GM21528 (cell line): ENCODE data around the gene AFF3.

ENCODE experiments used
- ATAC-seq: cut with Tn5 transposase; IDR thresholded peaks from one replicate; pipeline ENCODE4 v1.9.1; 2021; ENCODE audit warnings: mild to moderate bottlenecking, moderate library complexity; ENCODE audit not compliant: unreplicated experiment, low FRiP score

Gene AFF3

GRCh38 chr2:99734236-99734635 lies 408.2 kb downstream of the AFF3 start:
- no peak for ATAC-seq

GRCh38 chr2:99729104-99730025 lies 413.0 kb downstream of the AFF3 start:
- no peak for ATAC-seq

GRCh38 chr2:99728166-99728565 lies 414.2 kb downstream of the AFF3 start:
- ATAC-seq = no peak

GRCh38 chr2:99727199-99727598 lies 415.2 kb downstream of the AFF3 start:
- no peak for ATAC-seq

GRCh38 chr2:99726691-99727090 lies 415.7 kb downstream of the AFF3 start:
- no peak for ATAC-seq

- ATAC-seq = no peak
Measured at GRCh38 chr2:99725820-99726219, 416.6 kb downstream of the AFF3 start.

GRCh38 chr2:99722476-99722875 lies 419.9 kb downstream of the AFF3 start:
- no peak for ATAC-seq

GRCh38 chr2:99719102-99719501 lies 423.3 kb downstream of the AFF3 start:
- no peak for ATAC-seq

GRCh38 chr2:99715956-99716355 lies 426.4 kb downstream of the AFF3 start:
- no peak for ATAC-seq

GRCh38 chr2:99714349-99714748 lies 428.0 kb downstream of the AFF3 start:
- ATAC-seq = no peak

GRCh38 chr2:99711144-99711543 lies 431.2 kb downstream of the AFF3 start:
- no peak for ATAC-seq

- ATAC-seq = no peak
Measured at GRCh38 chr2:99710721-99711120, 431.7 kb downstream of the AFF3 start.

GRCh38 chr2:99709229-99709628 lies 433.2 kb downstream of the AFF3 start:
- ATAC-seq = no peak

GRCh38 chr2:99708231-99708630 lies 434.2 kb downstream of the AFF3 start:
- ATAC-seq = no peak

GRCh38 chr2:99707592-99707991 lies 434.8 kb downstream of the AFF3 start:
- no peak for ATAC-seq

GRCh38 chr2:99706735-99707134 lies 435.7 kb downstream of the AFF3 start:
- no peak for ATAC-seq

GRCh38 chr2:99701503-99701902 lies 440.9 kb downstream of the AFF3 start:
- ATAC-seq = no peak

- no peak for ATAC-seq
Measured at GRCh38 chr2:99700482-99701398, 441.6 kb downstream of the AFF3 start.

GRCh38 chr2:99698896-99699295 lies 443.5 kb downstream of the AFF3 start:
- no peak for ATAC-seq

GRCh38 chr2:99697811-99698568 lies 444.4 kb downstream of the AFF3 start:
- ATAC-seq = no peak

- ATAC-seq = no peak
Measured at GRCh38 chr2:99695944-99696253, 446.5 kb downstream of the AFF3 start.
